ENCODE measurements around the gene BSDC1.

DNA sequence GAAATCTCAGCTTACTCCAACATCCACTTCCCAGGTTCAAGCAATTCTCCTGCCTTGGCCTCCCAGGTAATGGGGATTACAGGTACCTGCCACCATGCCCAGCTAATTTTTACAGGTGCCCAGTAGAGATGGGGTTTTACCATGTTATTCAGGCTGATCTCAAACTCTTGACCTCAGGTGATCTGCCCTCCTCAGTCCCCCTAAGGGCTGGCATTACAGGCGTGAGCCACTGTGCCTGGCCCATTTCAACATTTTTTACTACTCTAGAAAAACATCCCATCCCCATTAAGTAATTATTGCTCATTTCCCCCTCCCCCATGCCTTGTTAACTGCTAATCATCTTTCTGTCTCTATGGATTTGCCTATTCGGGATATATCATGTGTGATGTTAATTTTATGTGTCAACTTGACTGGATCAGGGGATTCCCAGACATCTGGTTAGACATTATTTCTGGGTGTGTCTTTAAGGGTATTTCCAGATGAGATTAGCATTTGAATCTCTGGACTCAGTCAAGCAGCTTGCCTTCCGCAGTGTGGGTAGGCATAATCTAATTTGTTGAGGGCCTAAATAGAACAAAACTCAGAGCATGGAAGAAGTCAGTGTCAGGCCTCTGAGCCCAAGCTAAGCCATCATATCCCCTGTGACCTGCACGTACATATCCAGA is 37.6 kb upstream of the BSDC1 start:
- TF ChIP-seq POLR2A (IDR thresholded peaks at IDR 0.05; ENCODE audit: low read depth, low read length) = peak; percentile 42; the same call in 1 of the 2 replicates
- TF ChIP-seq POLR2AphosphoS5 (IDR thresholded peaks at IDR 0.05; ENCODE audit: low read depth, low read length) = no peak

Data from GM12892 (cell line).